D721Med (cell line): Measurements from ENCODE around the gene MYRIP.
"Not testable (repeated sequence)": the region's sequence is repeated elsewhere in the genome, so short reads cannot be mapped to it uniquely, and the experiment has no call there.

Source experiments
- DNase-seq: peaks from one replicate; pipeline ENCODE4 v3.0.0; 2011; ENCODE audit warnings: low spot score; ENCODE audit not compliant: insufficient read length
- FAIRE-seq: peaks from 2 replicates; lab custom pipeline; 2011; peaks lifted over from hg19 to GRCh38; lab: Jason Lieb, UNC
- CTCF ChIP-seq: IDR thresholded peaks from 2 replicates; pipeline ENCODE4 v1.5.1; 2012; ENCODE audit warnings: mild to moderate bottlenecking, control low read depth; ENCODE audit not compliant: insufficient read depth; ENCODE audit errors: missing control alignments

Gene MYRIP

GRCh38 chr3:39809181-39809994 lies at the start of gene MYRIP:
Gene MYRIP, plus strand, starts transcription at chr3:39809609. Its CDS starts 91,208 bp downstream, at chr3:39900817.
- FAIRE-seq (no peak), DNase-seq (peak; percentile 77)
- no peak for TF ChIP-seq CTCF

GRCh38 chr3:39760325-39760724 lies 49.1 kb upstream of the MYRIP start:
- FAIRE-seq: no peak
- DNase-seq: no peak
- TF ChIP-seq CTCF: no peak

- no peak for DNase-seq
- FAIRE-seq: no peak
- no peak for TF ChIP-seq CTCF
Observed at GRCh38 chr3:39762537-39763070, 46.8 kb upstream of the MYRIP start.

GRCh38 chr3:39763390-39763789 lies 46.0 kb upstream of the MYRIP start:
- DNase-seq (no peak), FAIRE-seq (no peak)
- TF ChIP-seq CTCF: no peak

GRCh38 chr3:39765575-39765974 lies 43.8 kb upstream of the MYRIP start:
- TF ChIP-seq CTCF: no peak
- FAIRE-seq (no peak), DNase-seq (no peak)

GRCh38 chr3:39766433-39766832 lies 43.0 kb upstream of the MYRIP start:
- FAIRE-seq (no peak), DNase-seq (no peak)
- no peak for TF ChIP-seq CTCF

GRCh38 chr3:39766909-39767308 lies 42.5 kb upstream of the MYRIP start:
- DNase-seq, FAIRE-seq: not testable (repeated sequence)

GRCh38 chr3:39778168-39778567 lies 31.2 kb upstream of the MYRIP start:
- not testable (repeated sequence) for FAIRE-seq, DNase-seq
